Stimulated activated effector memory CD8-positive, alpha-beta T cell treated with anti-CD3 and anti-CD28 coated beads, Interleukin-12 subunit alpha, Interleukin-12 subunit beta, amount 100 ng/mL, for 72 hours (primary cell): ENCODE measurements around the gene FHOD3.
A peak's percentile ranks its signal among the peaks of the same experiment; 100 is the strongest.

ENCODE experiments used
- ATAC-seq: fragments of 150-1000 bp; cut with Tn5 transposase; 2 replicates; pipeline ENCODE4 v1.10.0; 2021
- DNase-seq, 2 donors: peaks; one replicate each; pipeline ENCODE4 v3.0.0; 2021 to 2022; ENCODE audit warnings: low spot score in 2 of 2
- H3K27ac Mint-ChIP-seq: one replicate; pipeline ENCODE4 v1.8.0; 2022; ENCODE audit warnings: mild to moderate bottlenecking, mixed read lengths
- H3K36me3 Mint-ChIP-seq: one replicate; pipeline ENCODE4 v1.8.0; 2022; ENCODE audit warnings: mild to moderate bottlenecking, mixed read lengths
- H3K4me1 Mint-ChIP-seq: one replicate; pipeline ENCODE4 v1.8.0; 2022; ENCODE audit warnings: mixed read lengths
- H3K4me3 Mint-ChIP-seq: one replicate; pipeline ENCODE4 v1.8.0; 2022; ENCODE audit warnings: mild to moderate bottlenecking, mixed read lengths
- H3K9me3 Mint-ChIP-seq: one replicate; pipeline ENCODE4 v1.8.0; 2022; ENCODE audit warnings: mixed read lengths

The FHOD3 gene

GRCh38 chr18:36643061-36643460, 345.5 kb downstream of the FHOD3 start:
- no peaks in the 10 kb centered on the region for H3K9me3 Mint-ChIP-seq
- no peaks in the 10 kb centered on the region for H3K4me1 Mint-ChIP-seq
- no peaks in the 10 kb centered on the region for H3K36me3 Mint-ChIP-seq
- no peak for ATAC-seq
- no peak for DNase-seq
- H3K4me3 Mint-ChIP-seq = no peak overlapping the region
- no peak overlapping the region for H3K27ac Mint-ChIP-seq

- DNase-seq (no peak), ATAC-seq (no peak)
- Mint-ChIP-seq H3K4me3 (no peak overlapping the region), H3K9me3 (no peaks in the 10 kb centered on the region), H3K27ac (no peak overlapping the region), H3K4me1 (no peaks in the 10 kb centered on the region), H3K36me3 (no peaks in the 10 kb centered on the region)
These were observed 351.3 kb downstream of the FHOD3 start for GRCh38 chr18:36648803-36649202.

- ATAC-seq (no peak), DNase-seq (no peak)
- Mint-ChIP-seq H3K9me3 (no peaks in the 10 kb centered on the region), H3K27ac (no peak overlapping the region), H3K4me3 (no peak overlapping the region), H3K36me3 (no peaks in the 10 kb centered on the region), H3K4me1 (no peaks in the 10 kb centered on the region)
These were observed 351.7 kb downstream of the FHOD3 start for GRCh38 chr18:36649205-36649604.

- ATAC-seq = no peak
- H3K9me3 Mint-ChIP-seq = no peaks in the 10 kb centered on the region
- DNase-seq = no peak
- no peaks in the 10 kb centered on the region for H3K4me1 Mint-ChIP-seq
- H3K4me3 Mint-ChIP-seq = no peak overlapping the region
- H3K36me3 Mint-ChIP-seq = no peaks in the 10 kb centered on the region
- no peak overlapping the region for H3K27ac Mint-ChIP-seq
These were observed 352.8 kb downstream of the FHOD3 start for GRCh38 chr18:36650266-36650665.

GRCh38 chr18:36650906-36651305, 353.4 kb downstream of the FHOD3 start:
- no peaks in the 10 kb centered on the region for H3K9me3 Mint-ChIP-seq
- H3K36me3 Mint-ChIP-seq = no peaks in the 10 kb centered on the region
- no peak overlapping the region for H3K27ac Mint-ChIP-seq
- no peak for ATAC-seq
- no peak for DNase-seq
- no peak overlapping the region for H3K4me3 Mint-ChIP-seq
- H3K4me1 Mint-ChIP-seq = no peaks in the 10 kb centered on the region

GRCh38 chr18:36652503-36652902, 355.0 kb downstream of the FHOD3 start:
- ATAC-seq (peak; percentile 24), DNase-seq (no peak)
- Mint-ChIP-seq H3K4me3 (no peak overlapping the region), H3K4me1 (no peaks in the 10 kb centered on the region), H3K27ac (no peak overlapping the region), H3K36me3 (no peaks in the 10 kb centered on the region), H3K9me3 (no peaks in the 10 kb centered on the region)

- Mint-ChIP-seq H3K9me3 (no peaks in the 10 kb centered on the region), H3K4me1 (no peaks in the 10 kb centered on the region), H3K4me3 (no peak overlapping the region), H3K27ac (no peak overlapping the region), H3K36me3 (no peaks in the 10 kb centered on the region)
- DNase-seq (no peak), ATAC-seq (no peak)
These were observed 355.8 kb downstream of the FHOD3 start for GRCh38 chr18:36653141-36653869.

- ATAC-seq (no peak), DNase-seq (no peak)
- no peaks in the 10 kb centered on the region for H3K36me3 Mint-ChIP-seq
- H3K4me1 Mint-ChIP-seq = no peaks in the 10 kb centered on the region
- no peak overlapping the region for H3K27ac Mint-ChIP-seq
- no peak overlapping the region for H3K4me3 Mint-ChIP-seq
- H3K9me3 Mint-ChIP-seq = no peaks in the 10 kb centered on the region
These were observed 356.4 kb downstream of the FHOD3 start for GRCh38 chr18:36653870-36654269.

- Mint-ChIP-seq H3K4me3 (no peak overlapping the region), H3K4me1 (no peaks in the 10 kb centered on the region), H3K9me3 (no peaks in the 10 kb centered on the region), H3K36me3 (no peaks in the 10 kb centered on the region), H3K27ac (no peak overlapping the region)
- DNase-seq (no peak), ATAC-seq (no peak)
These were observed 357.6 kb downstream of the FHOD3 start for GRCh38 chr18:36655074-36655473.

GRCh38 chr18:36655930-36656329, 358.4 kb downstream of the FHOD3 start:
- no peaks in the 10 kb centered on the region for H3K36me3 Mint-ChIP-seq
- DNase-seq (no peak), ATAC-seq (no peak)
- H3K27ac Mint-ChIP-seq = no peak overlapping the region
- no peaks in the 10 kb centered on the region for H3K4me1 Mint-ChIP-seq
- H3K9me3 Mint-ChIP-seq = no peaks in the 10 kb centered on the region
- H3K4me3 Mint-ChIP-seq = no peak overlapping the region

GRCh38 chr18:36658611-36659010, 361.1 kb downstream of the FHOD3 start:
- Mint-ChIP-seq H3K4me3 (no peak overlapping the region), H3K9me3 (no peaks in the 10 kb centered on the region), H3K36me3 (no peaks in the 10 kb centered on the region), H3K27ac (no peak overlapping the region), H3K4me1 (no peaks in the 10 kb centered on the region)
- no peak for ATAC-seq
- DNase-seq = no peak

GRCh38 chr18:36660311-36660710, 362.8 kb downstream of the FHOD3 start:
- Mint-ChIP-seq H3K9me3 (no peaks in the 10 kb centered on the region), H3K4me3 (no peak overlapping the region), H3K4me1 (no peaks in the 10 kb centered on the region), H3K27ac (no peak overlapping the region), H3K36me3 (no peaks in the 10 kb centered on the region)
- ATAC-seq (no peak), DNase-seq (no peak)

GRCh38 chr18:36661999-36662398, 364.5 kb downstream of the FHOD3 start:
- H3K9me3 Mint-ChIP-seq = no peaks in the 10 kb centered on the region
- no peaks in the 10 kb centered on the region for H3K36me3 Mint-ChIP-seq
- H3K27ac Mint-ChIP-seq = no peak overlapping the region
- ATAC-seq (no peak), DNase-seq (no peak)
- no peaks in the 10 kb centered on the region for H3K4me1 Mint-ChIP-seq
- no peak overlapping the region for H3K4me3 Mint-ChIP-seq

GRCh38 chr18:36663312-36663711, 365.8 kb downstream of the FHOD3 start:
- Mint-ChIP-seq H3K36me3 (no peaks in the 10 kb centered on the region), H3K27ac (no peak overlapping the region), H3K4me3 (no peak overlapping the region), H3K4me1 (no peaks in the 10 kb centered on the region), H3K9me3 (no peaks in the 10 kb centered on the region)
- ATAC-seq (no peak), DNase-seq (no peak)

- ATAC-seq (peak; percentile 32), DNase-seq (no peak)
- H3K4me1 Mint-ChIP-seq = no peaks in the 10 kb centered on the region
- no peak overlapping the region for H3K27ac Mint-ChIP-seq
- no peak overlapping the region for H3K4me3 Mint-ChIP-seq
- no peaks in the 10 kb centered on the region for H3K36me3 Mint-ChIP-seq
- H3K9me3 Mint-ChIP-seq = no peaks in the 10 kb centered on the region
These were observed 368.4 kb downstream of the FHOD3 start for GRCh38 chr18:36665952-36666351.

- no peak for ATAC-seq
- no peak overlapping the region for H3K4me3 Mint-ChIP-seq
These were observed 370.3 kb downstream of the FHOD3 start for GRCh38 chr18:36667811-36668210.

GRCh38 chr18:36668349-36668748, 370.8 kb downstream of the FHOD3 start:
- Mint-ChIP-seq H3K4me1 (no peaks in the 10 kb centered on the region), H3K27ac (no peak overlapping the region), H3K9me3 (no peaks in the 10 kb centered on the region), H3K4me3 (no peak overlapping the region), H3K36me3 (no peaks in the 10 kb centered on the region)
- ATAC-seq (no peak), DNase-seq (no peak)

More at GRCh38 chr18:36667811-36668210, 370.3 kb downstream of the FHOD3 start:
- no peak for DNase-seq
- H3K4me1 Mint-ChIP-seq = no peaks in the 10 kb centered on the region
- no peaks in the 10 kb centered on the region for H3K36me3 Mint-ChIP-seq
- no peaks in the 10 kb centered on the region for H3K9me3 Mint-ChIP-seq
- H3K27ac Mint-ChIP-seq = no peak overlapping the region
